CD4-positive, alpha-beta memory T cell (primary cell): ENCODE measurements around the gene CCDC34. TPM values are rescaled to one million over a fixed set of nuclear protein-coding genes. Genes with fewer than 3 reads are reported as not detected.
"Not testable (repeated sequence)": the region's sequence is repeated elsewhere in the genome, so short reads cannot be mapped to it uniquely, and the experiment has no call there.

Experiments
- CTCF ChIA-PET: fragments of 350-600 bp; sonication (Branson Sonifier 250); formaldehyde crosslinking; loops from one replicate; lab custom pipeline; 2021; ENCODE audit warnings: inconsistent platforms; ENCODE audit not compliant: partially characterized antibody; lab: Charles Lee
- POLR2A ChIA-PET: fragments of 350-600 bp; sonication (Branson Sonifier 250); formaldehyde crosslinking; loops from one replicate; lab custom pipeline; 2021; ENCODE audit not compliant: partially characterized antibody; lab: Charles Lee
- DNase-seq, 5 donors: peaks; one replicate each; pipeline versions ENCODE4 v3.0.0 to v3.0.0-alpha.2; 2020 to 2022; ENCODE audit warnings: mixed read lengths in 1 of 5
- H3K27ac ChIP-seq: one replicate; pipeline ENCODE4 v1.7.0; 2013; ENCODE audit warnings: low read depth, low read length
- H3K27me3 ChIP-seq: 2 replicates; pipeline ENCODE4 v1.7.0; 2013; ENCODE audit warnings: mild to moderate bottlenecking, low read length, moderate library complexity; ENCODE audit not compliant: insufficient read depth
- H3K36me3 ChIP-seq: 2 replicates; pipeline ENCODE4 v1.7.0; 2013; ENCODE audit warnings: mild to moderate bottlenecking, low read length, moderate library complexity; ENCODE audit not compliant: insufficient read depth
- H3K4me1 ChIP-seq: 2 replicates; pipeline ENCODE4 v1.7.0; 2013; ENCODE audit warnings: mild to moderate bottlenecking, low read length, moderate library complexity; ENCODE audit not compliant: insufficient read depth
- H3K4me3 ChIP-seq, 2 donors: one replicate each; pipeline ENCODE4 v1.7.0; 2013; ENCODE audit warnings: low read length in 2 of 2, mild to moderate bottlenecking in 1 of 2
- H3K9me3 ChIP-seq, 2 donors: one replicate each; pipeline ENCODE4 v1.7.0; 2013; ENCODE audit warnings: low read length in 2 of 2, control low read depth in 1 of 2; ENCODE audit not compliant: control insufficient read depth in 1 of 2
- H3K27ac Mint-ChIP-seq, 7 donors: one replicate each; pipeline ENCODE4 v1.8.0; 2020 to 2021; ENCODE audit warnings: mixed read lengths in 7 of 7, mild to moderate bottlenecking in 6 of 7, inconsistent platforms in 3 of 7, moderate library complexity in 3 of 7
- H3K27me3 Mint-ChIP-seq, 2 donors: one replicate each; pipeline ENCODE4 v1.8.0; 2020 to 2021; ENCODE audit warnings: mixed read lengths in 2 of 2
- H3K36me3 Mint-ChIP-seq, 2 donors: one replicate each; pipeline ENCODE4 v1.8.0; 2020 to 2021; ENCODE audit warnings: mixed read lengths in 2 of 2, inconsistent platforms in 1 of 2, mild to moderate bottlenecking in 1 of 2
- H3K4me1 Mint-ChIP-seq, 4 donors: one replicate each; pipeline ENCODE4 v1.8.0; 2020 to 2021; ENCODE audit warnings: mixed read lengths in 4 of 4, mild to moderate bottlenecking in 1 of 4
- H3K4me3 Mint-ChIP-seq, 8 donors: one replicate each; pipeline ENCODE4 v1.8.0; 2020 to 2021; ENCODE audit warnings: mixed read lengths in 8 of 8, mild to moderate bottlenecking in 7 of 8, moderate library complexity in 6 of 8, inconsistent platforms in 3 of 8
- H3K9me3 Mint-ChIP-seq, 8 donors: one replicate each; pipeline ENCODE4 v1.8.0; 2020 to 2021; ENCODE audit warnings: mixed read lengths in 8 of 8, mild to moderate bottlenecking in 5 of 8, inconsistent platforms in 3 of 8, moderate library complexity in 1 of 8
- intact Hi-C: fragments of 100-400 bp; cut with micrococcal nuclease; formaldehyde crosslinking; loops from one replicate; pipeline ENCODE4 v1.15.1; 2023
- polyA plus RNA-seq, 2 donors: library from polyadenylated mRNA; unstranded; fragments of 300-500 nt; fragmentation: Illumina TruSeq; gene quantifications; one replicate each; pipeline ENCODE4 v1.2.3, GENCODE V29; 2021
- total RNA-seq, 2 experiments: library from RNA; stranded (reverse); gene quantifications; one replicate each; pipeline ENCODE4 v1.2.3, GENCODE V29; 2021

Gene CCDC34
- total and polyA plus RNA-seq, 4 experiments from 2014 or later: 0.94 to 3.7 (median 2.7) TPM

DNA sequence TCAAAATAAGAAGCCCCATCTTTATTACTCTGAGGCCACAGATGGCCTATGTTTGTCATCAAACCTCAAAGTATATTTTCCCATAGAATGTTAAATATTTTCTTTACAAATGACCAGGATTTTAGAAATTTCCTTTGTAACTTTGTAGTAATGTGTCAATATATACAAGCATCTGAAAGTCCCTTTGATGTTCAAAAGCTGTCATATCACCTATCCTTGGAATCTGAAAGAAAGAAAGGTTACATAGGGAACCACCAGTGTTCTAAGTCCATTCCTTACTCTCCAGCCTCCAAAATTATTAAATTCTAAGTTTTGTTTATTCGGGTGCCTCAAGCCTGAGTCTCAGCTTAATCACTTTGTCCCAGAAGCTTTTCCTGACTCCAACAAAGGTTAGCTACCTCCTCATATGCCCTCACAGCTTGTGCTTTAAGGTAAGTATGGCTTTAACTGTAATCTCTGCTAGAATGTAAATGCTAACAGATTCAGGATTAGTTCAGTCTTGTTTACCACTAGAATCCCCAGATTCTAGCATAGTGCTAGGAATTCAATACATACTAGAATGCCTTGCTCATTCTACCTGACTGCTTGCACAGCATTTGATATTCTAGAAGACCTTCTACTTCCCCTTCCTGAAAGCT is 32.3 kb downstream of the CCDC34 start:
- POLR2A ChIA-PET: no interaction called here

GRCh38 chr11:27329867-27330632 is 33.0 kb downstream of the CCDC34 start:
- Histone ChIP-seq H3K36me3 (no peaks in the 10 kb centered on the region), H3K27me3 (no peaks in the 10 kb centered on the region), H3K4me1 (no peaks in the 10 kb centered on the region), H3K4me3 (no peak overlapping the region), H3K9me3 (no peaks in the 10 kb centered on the region), H3K27ac (no peak overlapping the region)
- CTCF ChIA-PET: no interaction called here
- DNase-seq: no peak
- intact Hi-C loops: no loop called here
- H3K36me3 Mint-ChIP-seq: peaks cover 0 to 9% of the 10 kb centered on the region in 2 donors
- H3K4me3 Mint-ChIP-seq: no peak overlapping the region
- H3K27me3 Mint-ChIP-seq: no peaks in the 10 kb centered on the region
- H3K4me1 Mint-ChIP-seq: no peaks in the 10 kb centered on the region
- peaks cover 0 to 11% (median 2%) of the 10 kb centered on the region in 8 donors for H3K9me3 Mint-ChIP-seq
- POLR2A ChIA-PET: no interaction called here
- no peak overlapping the region for H3K27ac Mint-ChIP-seq

More for the DNA sequence above, 32.3 kb downstream of the CCDC34 start:
- Mint-ChIP-seq H3K27me3 (no peaks in the 10 kb centered on the region), H3K4me3 (no peak overlapping the region), H3K9me3 (peaks cover 0 to 4% (median under 1%) of the 10 kb centered on the region in 8 donors), H3K4me1 (no peaks in the 10 kb centered on the region), H3K27ac (peak overlapping the region in 1 of 7 donors; percentile 26), H3K36me3 (peaks cover 0 to 13% of the 10 kb centered on the region in 2 donors)
- Histone ChIP-seq H3K4me3 (no peak overlapping the region), H3K27ac (no peak overlapping the region), H3K27me3 (no peaks in the 10 kb centered on the region), H3K36me3 (no peaks in the 10 kb centered on the region), H3K9me3 (no peaks in the 10 kb centered on the region), H3K4me1 (no peaks in the 10 kb centered on the region)
- DNase-seq: no peak
- CTCF ChIA-PET: no interaction called here
- intact Hi-C loops: no loop called here

DNA sequence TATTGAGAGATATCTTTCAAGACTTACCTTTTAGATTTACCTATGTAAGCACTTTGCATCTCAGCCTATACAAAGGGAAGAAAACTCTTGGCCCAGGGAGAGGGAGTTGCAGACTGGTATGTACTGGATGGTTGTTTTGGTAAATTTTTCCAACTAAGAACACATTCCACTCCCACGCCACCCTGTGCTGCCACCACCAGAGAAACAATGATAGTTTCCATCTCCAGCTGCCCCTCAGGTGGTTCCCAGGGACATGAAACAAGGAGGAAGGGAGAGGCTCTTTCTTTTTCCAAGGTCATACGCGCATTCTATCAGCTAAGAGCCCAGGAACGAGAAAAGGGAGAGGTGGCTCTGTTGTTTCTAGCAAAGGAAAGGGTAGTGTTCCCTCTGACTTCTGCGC is 34.4 kb downstream of the CCDC34 start:
- H3K27ac Mint-ChIP-seq: no peak overlapping the region
- Histone ChIP-seq H3K4me1 (no peaks in the 10 kb centered on the region), H3K27me3 (no peaks in the 10 kb centered on the region), H3K9me3 (no peaks in the 10 kb centered on the region), H3K27ac (no peak overlapping the region), H3K36me3 (no peaks in the 10 kb centered on the region), H3K4me3 (no peak overlapping the region)
- POLR2A ChIA-PET: no interaction called here
- peaks cover 0 to 11% (median 3%) of the 10 kb centered on the region in 8 donors for H3K9me3 Mint-ChIP-seq
- no peak for DNase-seq
- H3K36me3 Mint-ChIP-seq: peaks cover 0 to 8% of the 10 kb centered on the region in 2 donors
- no peaks in the 10 kb centered on the region for H3K27me3 Mint-ChIP-seq
- intact Hi-C loops: no loop called here
- CTCF ChIA-PET: no interaction called here
- H3K4me3 Mint-ChIP-seq: no peak overlapping the region
- H3K4me1 Mint-ChIP-seq: no peaks in the 10 kb centered on the region

DNA sequence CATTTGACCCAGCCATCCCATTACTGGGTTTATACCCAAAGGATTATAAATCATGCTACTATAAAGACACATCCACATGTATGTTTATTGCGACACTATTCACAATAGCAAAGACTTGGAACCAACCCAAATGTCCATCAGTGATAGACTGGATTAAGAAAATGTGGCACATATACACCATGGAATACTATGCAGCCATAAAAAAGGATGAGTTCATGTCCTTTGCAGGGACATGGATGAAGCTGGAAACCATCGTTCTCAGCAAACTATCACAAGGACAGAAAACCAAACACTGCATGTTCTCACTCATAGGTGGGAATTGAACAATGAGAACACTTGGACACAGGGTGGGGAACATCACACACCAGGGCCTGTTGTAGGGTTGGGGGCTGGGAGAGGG is 36.0 kb downstream of the CCDC34 start:
- H3K4me3 Mint-ChIP-seq, intact Hi-C loops, H3K9me3 ChIP-seq, DNase-seq, H3K4me1 ChIP-seq, CTCF ChIA-PET, H3K27ac ChIP-seq, H3K27ac Mint-ChIP-seq, H3K4me3 ChIP-seq, H3K27me3 Mint-ChIP-seq, H3K4me1 Mint-ChIP-seq, POLR2A ChIA-PET, H3K27me3 ChIP-seq, H3K36me3 Mint-ChIP-seq, H3K36me3 ChIP-seq: not testable (repeated sequence)
- peaks cover 0 to 11% (median 3%) of the 10 kb centered on the region in 8 donors for H3K9me3 Mint-ChIP-seq

DNA sequence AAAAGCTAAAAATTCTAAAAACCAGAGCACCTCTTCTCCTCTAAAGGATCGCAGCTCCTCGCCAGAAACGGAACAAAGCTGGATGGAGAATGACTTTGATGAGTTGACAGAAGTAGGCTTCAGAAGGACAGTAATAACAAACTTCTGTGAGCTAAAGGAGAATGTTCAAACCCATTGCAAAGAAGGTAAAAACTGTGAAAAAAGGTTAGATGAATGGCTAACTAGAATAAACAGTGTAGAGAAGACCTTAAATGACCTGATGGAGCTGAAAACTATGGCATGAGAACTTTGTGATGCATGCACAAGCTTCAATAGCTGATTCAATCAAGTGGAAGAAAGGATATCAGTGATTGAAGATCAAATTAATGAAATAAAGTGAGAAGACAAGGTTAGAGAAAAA is 40.8 kb downstream of the CCDC34 start:
- H3K36me3 Mint-ChIP-seq, DNase-seq, H3K4me1 ChIP-seq, intact Hi-C loops, H3K27me3 ChIP-seq, H3K4me3 Mint-ChIP-seq, POLR2A ChIA-PET, H3K4me1 Mint-ChIP-seq, H3K27ac Mint-ChIP-seq, H3K9me3 ChIP-seq, H3K4me3 ChIP-seq, H3K27me3 Mint-ChIP-seq, H3K36me3 ChIP-seq, H3K27ac ChIP-seq, CTCF ChIA-PET: not testable (repeated sequence)
- peaks cover 0 to 11% (median 3%) of the 10 kb centered on the region in 8 donors for H3K9me3 Mint-ChIP-seq

DNA sequence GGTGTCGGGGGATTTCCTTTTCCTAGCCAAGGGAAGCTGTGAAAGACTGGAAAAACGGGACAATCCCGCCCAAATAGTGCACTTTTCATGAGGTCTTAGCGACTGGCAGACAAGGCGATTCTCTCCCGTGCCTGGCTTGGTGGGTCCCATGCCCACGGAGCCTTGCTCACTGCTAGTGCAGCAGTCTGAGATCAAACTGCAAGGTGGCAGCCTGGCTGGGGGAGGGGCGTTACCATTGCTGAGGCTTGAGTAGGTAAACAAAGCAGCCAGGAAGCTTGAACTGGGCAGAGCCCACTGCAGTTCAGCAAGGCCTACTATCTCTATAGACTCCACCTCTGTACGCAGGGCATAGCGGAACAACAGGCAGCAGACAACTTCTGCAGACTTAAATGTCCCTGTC is 41.7 kb downstream of the CCDC34 start:
- POLR2A ChIA-PET, H3K27me3 ChIP-seq, H3K27ac ChIP-seq, H3K36me3 Mint-ChIP-seq, H3K27ac Mint-ChIP-seq, CTCF ChIA-PET, H3K4me3 ChIP-seq, intact Hi-C loops, H3K9me3 ChIP-seq, DNase-seq, H3K27me3 Mint-ChIP-seq, H3K4me3 Mint-ChIP-seq, H3K36me3 ChIP-seq, H3K4me1 ChIP-seq, H3K4me1 Mint-ChIP-seq: not testable (repeated sequence)
- H3K9me3 Mint-ChIP-seq: peaks cover 0 to 11% (median 3%) of the 10 kb centered on the region in 8 donors

GRCh38 chr11:27319072-27319471 is 43.9 kb downstream of the CCDC34 start:
- no peaks in the 10 kb centered on the region for H3K36me3 ChIP-seq
- ChIA-PET CTCF (no interaction called here), POLR2A (no interaction called here)
- H3K9me3 Mint-ChIP-seq: peaks cover 0 to 2% (median 0%) of the 10 kb centered on the region in 8 donors
- no peaks in the 10 kb centered on the region for H3K4me1 ChIP-seq
- H3K27ac ChIP-seq: no peak overlapping the region
- no peak for DNase-seq
- no peak overlapping the region for H3K4me3 ChIP-seq
- H3K9me3 ChIP-seq: no peaks in the 10 kb centered on the region
- H3K36me3 Mint-ChIP-seq: no peaks in the 10 kb centered on the region
- H3K4me1 Mint-ChIP-seq: peaks cover 0 to 2% (median under 1%) of the 10 kb centered on the region in 4 donors
- no peak overlapping the region for H3K4me3 Mint-ChIP-seq
- H3K27me3 Mint-ChIP-seq: no peaks in the 10 kb centered on the region
- H3K27ac Mint-ChIP-seq: no peak overlapping the region
- H3K27me3 ChIP-seq: no peaks in the 10 kb centered on the region
- intact Hi-C loops: no loop called here
